Measurements from ENCODE around the gene HBD. TPM values are rescaled to one million over a fixed set of nuclear protein-coding genes. Genes with fewer than 3 reads are reported as not detected.

The HBD gene
- total and polyA plus RNA-seq, 2 donors (not counting 1 experiment from before 2014, with no cell fraction given) = 5.9 to 53.4 TPM

DNA sequence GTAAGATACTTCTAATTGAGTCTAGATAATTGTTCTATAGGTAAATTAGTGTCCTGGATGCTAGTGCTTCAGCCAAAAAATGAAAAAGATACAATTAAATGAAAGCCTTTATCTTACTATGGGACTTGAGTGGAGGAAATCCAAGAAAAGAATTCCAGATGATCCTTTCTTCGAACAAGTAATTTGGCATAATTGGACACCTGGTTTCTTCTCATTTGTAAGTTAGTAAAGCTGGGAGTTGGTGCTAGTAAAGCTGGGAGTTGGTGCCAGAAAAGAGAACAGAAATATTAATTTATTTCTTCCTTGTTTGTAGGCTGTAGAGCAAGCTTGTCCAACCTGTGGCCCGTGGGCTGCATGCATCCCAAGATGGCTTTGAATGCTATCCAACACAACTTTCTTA lies 46.1 kb downstream of the HBD start:
- Histone ChIP-seq H3K9ac (ENCODE audit: insufficient read depth, low read length) (no peak overlapping the region), H2AFZ (ENCODE audit: low read length) (no peak overlapping the region), H3K4me2 (ENCODE audit: extremely low read depth, insufficient read depth, low read length) (no peak overlapping the region), H3K4me1 (ENCODE audit: control insufficient read depth, extremely low read depth, insufficient read depth, low read length) (no peaks in the 10 kb centered on the region), H3K36me3 (ENCODE audit: control insufficient read depth, insufficient read depth, low read length) (no peaks in the 10 kb centered on the region), H3K27ac (ENCODE audit: insufficient read depth, low read length) (no peak overlapping the region), H3K27me3 (ENCODE audit: control insufficient read depth, insufficient read depth, low read length) (no peaks in the 10 kb centered on the region), H3K4me3 (replicated peaks in 1 of 4; ENCODE audit: control extremely low read depth in 1 of 4, insufficient read depth in 1 of 4, low read depth in 3 of 4, low read length in 4 of 4) (no peak overlapping the region), H4K20me1 (ENCODE audit: control insufficient read depth, extremely low read depth, insufficient read depth, low read length) (no peaks in the 10 kb centered on the region), H3K79me2 (ENCODE audit: control insufficient read depth, insufficient read depth, low read length) (no peaks in the 10 kb centered on the region), H3K9me3 (ENCODE audit: control insufficient read depth, insufficient read depth, low read depth, low read length) (no peaks in the 10 kb centered on the region)
- TF ChIP-seq, protein P1, sequence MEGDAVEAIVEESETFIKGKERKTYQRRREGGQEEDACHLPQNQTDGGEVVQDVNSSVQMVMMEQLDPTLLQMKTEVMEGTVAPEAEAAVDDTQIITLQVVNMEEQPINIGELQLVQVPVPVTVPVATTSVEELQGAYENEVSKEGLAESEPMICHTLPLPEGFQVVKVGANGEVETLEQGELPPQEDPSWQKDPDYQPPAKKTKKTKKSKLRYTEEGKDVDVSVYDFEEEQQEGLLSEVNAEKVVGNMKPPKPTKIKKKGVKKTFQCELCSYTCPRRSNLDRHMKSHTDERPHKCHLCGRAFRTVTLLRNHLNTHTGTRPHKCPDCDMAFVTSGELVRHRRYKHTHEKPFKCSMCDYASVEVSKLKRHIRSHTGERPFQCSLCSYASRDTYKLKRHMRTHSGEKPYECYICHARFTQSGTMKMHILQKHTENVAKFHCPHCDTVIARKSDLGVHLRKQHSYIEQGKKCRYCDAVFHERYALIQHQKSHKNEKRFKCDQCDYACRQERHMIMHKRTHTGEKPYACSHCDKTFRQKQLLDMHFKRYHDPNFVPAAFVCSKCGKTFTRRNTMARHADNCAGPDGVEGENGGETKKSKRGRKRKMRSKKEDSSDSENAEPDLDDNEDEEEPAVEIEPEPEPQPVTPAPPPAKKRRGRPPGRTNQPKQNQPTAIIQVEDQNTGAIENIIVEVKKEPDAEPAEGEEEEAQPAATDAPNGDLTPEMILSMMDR (conservative IDR thresholded peaks at IDR 0.05 in 1 of 2, IDR thresholded peaks at IDR 0.05 in 1 of 2; ENCODE audit: low read depth in 1 of 2, low read length in 2 of 2) = no peak
- TF ChIP-seq EZH2 (IDR thresholded peaks at IDR 0.05; ENCODE audit: low read length, missing control alignments) = no peak
- no peak for DNase-seq (ENCODE audit: low read depth in 2 of 2)

Other genes starting within 250 kb of the HBD start
- not detected in 2 replicates for gene OR51L1, start 239.6 kb downstream of the HBD start, total RNA-seq
- gene OR51L1, start 239.6 kb downstream of the HBD start, polyA plus RNA-seq = not detected in 2 replicates
- gene OR52J3, start 188.0 kb downstream of the HBD start, total RNA-seq = not detected in 2 replicates
- gene OR52J3, start 188.0 kb downstream of the HBD start, polyA plus RNA-seq = not detected in 2 replicates
- not detected in 2 replicates for gene OR52E2, start 174.9 kb downstream of the HBD start, total RNA-seq
- not detected in 2 replicates for gene OR52E2, start 174.9 kb downstream of the HBD start, polyA plus RNA-seq
- gene OR52E1, start 164.9 kb downstream of the HBD start, total RNA-seq = not detected in 2 replicates
- not detected in 2 replicates for gene OR52E1, start 164.9 kb downstream of the HBD start, polyA plus RNA-seq
- gene OR52A5, start 96.1 kb downstream of the HBD start, total RNA-seq = not detected in 2 replicates
- not detected in 2 replicates for gene OR52A5, start 96.1 kb downstream of the HBD start, polyA plus RNA-seq
- not detected in 2 replicates for gene OR52A1, start 79.7 kb downstream of the HBD start, total RNA-seq
- gene OR52A1, start 79.7 kb downstream of the HBD start, polyA plus RNA-seq = not detected in 2 replicates
- gene OR51V1, start 33.8 kb downstream of the HBD start, total RNA-seq = not detected in 2 replicates
- gene OR51V1, start 33.8 kb downstream of the HBD start, polyA plus RNA-seq = not detected in 2 replicates
- not detected in 2 replicates for gene HBB, start 7.4 kb downstream of the HBD start, total RNA-seq
- gene HBB, start 7.4 kb downstream of the HBD start, polyA plus RNA-seq = 0.16 and 0.22 TPM in 2 replicates
- not detected in 2 replicates for gene HBG1, start 15.4 kb upstream of the HBD start, total RNA-seq
- 0.41 and 0.46 TPM in 2 replicates for gene HBG1, start 15.4 kb upstream of the HBD start, polyA plus RNA-seq
- not detected in 2 replicates for gene HBG2, start 20.3 kb upstream of the HBD start, total RNA-seq
- gene HBG2, start 20.3 kb upstream of the HBD start, polyA plus RNA-seq = 0.93 and 2.6 TPM in 2 replicates
- 0.33 TPM in 1 of 2 replicates, not detected in the other for gene HBE1, start 35.5 kb upstream of the HBD start, total RNA-seq
- gene HBE1, start 35.5 kb upstream of the HBD start, polyA plus RNA-seq = 2.0 and 3.1 TPM in 2 replicates
- gene OR51B4, start 67.5 kb upstream of the HBD start, total RNA-seq = 0.17 TPM in 1 of 2 replicates, not detected in the other
- gene OR51B4, start 67.5 kb upstream of the HBD start, polyA plus RNA-seq = not detected in 2 replicates
- gene OR51B2, start 89.8 kb upstream of the HBD start, total RNA-seq = not detected in 2 replicates
- gene OR51B2, start 89.8 kb upstream of the HBD start, polyA plus RNA-seq = not detected in 2 replicates
- 0.17 and 0.26 TPM in 2 replicates for gene OR51B5, start 109.0 kb upstream of the HBD start, total RNA-seq
- gene OR51B5, start 109.0 kb upstream of the HBD start, polyA plus RNA-seq = 0.06 TPM in 1 of 2 replicates, not detected in the other
- not detected in 2 replicates for gene OR51B6, start 117.0 kb upstream of the HBD start, total RNA-seq
- not detected in 2 replicates for gene OR51B6, start 117.0 kb upstream of the HBD start, polyA plus RNA-seq
- not detected in 2 replicates for gene OR51M1, start 149.3 kb upstream of the HBD start, total RNA-seq
- gene OR51M1, start 149.3 kb upstream of the HBD start, polyA plus RNA-seq = 0.06 TPM in 1 of 2 replicates, not detected in the other
- not detected in 2 replicates for gene OR51Q1, start 187.6 kb upstream of the HBD start, total RNA-seq
- not detected in 2 replicates for gene OR51Q1, start 187.6 kb upstream of the HBD start, polyA plus RNA-seq
- 0.17 and 0.26 TPM in 2 replicates for gene OR51I1, start 207.0 kb upstream of the HBD start, total RNA-seq
- gene OR51I1, start 207.0 kb upstream of the HBD start, polyA plus RNA-seq = not detected in 2 replicates
- under 0.01 TPM in 1 of 2 replicates, not detected in the other for gene OR51I2, start 214.8 kb upstream of the HBD start, total RNA-seq
- not detected in 2 replicates for gene OR51I2, start 214.8 kb upstream of the HBD start, polyA plus RNA-seq

Measured in fibroblast of lung (primary cell).